ENCODE data around the gene INTS11. TPM values are rescaled to one million over a fixed set of nuclear protein-coding genes. Genes with fewer than 3 reads are reported as not detected.

INTS11 gene
- total and polyA plus RNA-seq, 9 of the 15 experiments (the other 6 are each of a cell fraction or from before 2014, with no cell fraction given): 3.6 to 183 (median 110) TPM

- TF ChIP-seq, protein P1, sequence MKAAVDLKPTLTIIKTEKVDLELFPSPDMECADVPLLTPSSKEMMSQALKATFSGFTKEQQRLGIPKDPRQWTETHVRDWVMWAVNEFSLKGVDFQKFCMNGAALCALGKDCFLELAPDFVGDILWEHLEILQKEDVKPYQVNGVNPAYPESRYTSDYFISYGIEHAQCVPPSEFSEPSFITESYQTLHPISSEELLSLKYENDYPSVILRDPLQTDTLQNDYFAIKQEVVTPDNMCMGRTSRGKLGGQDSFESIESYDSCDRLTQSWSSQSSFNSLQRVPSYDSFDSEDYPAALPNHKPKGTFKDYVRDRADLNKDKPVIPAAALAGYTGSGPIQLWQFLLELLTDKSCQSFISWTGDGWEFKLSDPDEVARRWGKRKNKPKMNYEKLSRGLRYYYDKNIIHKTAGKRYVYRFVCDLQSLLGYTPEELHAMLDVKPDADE (conservative IDR thresholded peaks at IDR 0.05; ENCODE audit: control insufficient read depth, low read depth, low read length): peak; percentile 9; the same call in 1 of the 2 replicates
- TF ChIP-seq, protein P2, sequence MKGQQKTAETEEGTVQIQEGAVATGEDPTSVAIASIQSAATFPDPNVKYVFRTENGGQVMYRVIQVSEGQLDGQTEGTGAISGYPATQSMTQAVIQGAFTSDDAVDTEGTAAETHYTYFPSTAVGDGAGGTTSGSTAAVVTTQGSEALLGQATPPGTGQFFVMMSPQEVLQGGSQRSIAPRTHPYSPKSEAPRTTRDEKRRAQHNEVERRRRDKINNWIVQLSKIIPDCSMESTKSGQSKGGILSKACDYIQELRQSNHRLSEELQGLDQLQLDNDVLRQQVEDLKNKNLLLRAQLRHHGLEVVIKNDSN (CRISPR knock-in tag; IDR thresholded peaks at IDR 0.05): 0 out of 2 replicates have a peak, but pooled peaks have one; percentile 23
- TF ChIP-seq SFPQ (IDR thresholded peaks at IDR 0.05; ENCODE audit: low read depth, low read length) (no peak), ZNF76 (CRISPR knock-in tag; IDR thresholded peaks at IDR 0.05; ENCODE audit: borderline replicate concordance) (no peak; the same call in 1 of the 2 replicates), ZNF583 (CRISPR knock-in tag; IDR thresholded peaks at IDR 0.05) (0 out of 2 replicates have a peak, but pooled peaks have one; percentile 36), PHF20 (IDR thresholded peaks at IDR 0.05; ENCODE audit: partially characterized antibody) (peak; percentile 26), HDAC1 (IDR thresholded peaks at IDR 0.05) (peak in 1 of 2 experiments; percentile 9; a peak in 2 of 4 replicates), ZNF445 (CRISPR knock-in tag; IDR thresholded peaks at IDR 0.05; ENCODE audit: low read depth) (no peak), HMGN3 (IDR thresholded peaks at IDR 0.05; ENCODE audit: borderline replicate concordance, extremely low read depth, insufficient read length, low read depth, low read length) (peak; percentile 39), ZC3H4 (CRISPR knock-in tag; IDR thresholded peaks at IDR 0.05; ENCODE audit: borderline replicate concordance) (peak; percentile 43; the same call in 1 of the 2 replicates), EGR1 (conservative IDR thresholded peaks at IDR 0.05) (peak; percentile 77), USF2 (CRISPR knock-in tag; IDR thresholded peaks at IDR 0.05) (0 out of 2 replicates have a peak, but pooled peaks have one; percentile 14), ERF (CRISPR knock-in tag; IDR thresholded peaks at IDR 0.05) (0 out of 2 replicates have a peak, but pooled peaks have one; percentile 18), ZNF232 (CRISPR knock-in tag; IDR thresholded peaks at IDR 0.05) (peak; percentile 19; the same call in 1 of the 2 replicates), RBBP5 (IDR thresholded peaks at IDR 0.05; ENCODE audit: borderline replicate concordance, insufficient read depth, low read length, poor library complexity, severe bottlenecking) (peak; percentile 29)
- TF ChIP-seq, protein P3, sequence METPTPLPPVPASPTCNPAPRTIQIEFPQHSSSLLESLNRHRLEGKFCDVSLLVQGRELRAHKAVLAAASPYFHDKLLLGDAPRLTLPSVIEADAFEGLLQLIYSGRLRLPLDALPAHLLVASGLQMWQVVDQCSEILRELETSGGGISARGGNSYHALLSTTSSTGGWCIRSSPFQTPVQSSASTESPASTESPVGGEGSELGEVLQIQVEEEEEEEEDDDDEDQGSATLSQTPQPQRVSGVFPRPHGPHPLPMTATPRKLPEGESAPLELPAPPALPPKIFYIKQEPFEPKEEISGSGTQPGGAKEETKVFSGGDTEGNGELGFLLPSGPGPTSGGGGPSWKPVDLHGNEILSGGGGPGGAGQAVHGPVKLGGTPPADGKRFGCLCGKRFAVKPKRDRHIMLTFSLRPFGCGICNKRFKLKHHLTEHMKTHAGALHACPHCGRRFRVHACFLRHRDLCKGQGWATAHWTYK (CRISPR knock-in tag; IDR thresholded peaks at IDR 0.05): peak; percentile 65; the same call in 1 of the 2 replicates
- TF ChIP-seq, protein P4, sequence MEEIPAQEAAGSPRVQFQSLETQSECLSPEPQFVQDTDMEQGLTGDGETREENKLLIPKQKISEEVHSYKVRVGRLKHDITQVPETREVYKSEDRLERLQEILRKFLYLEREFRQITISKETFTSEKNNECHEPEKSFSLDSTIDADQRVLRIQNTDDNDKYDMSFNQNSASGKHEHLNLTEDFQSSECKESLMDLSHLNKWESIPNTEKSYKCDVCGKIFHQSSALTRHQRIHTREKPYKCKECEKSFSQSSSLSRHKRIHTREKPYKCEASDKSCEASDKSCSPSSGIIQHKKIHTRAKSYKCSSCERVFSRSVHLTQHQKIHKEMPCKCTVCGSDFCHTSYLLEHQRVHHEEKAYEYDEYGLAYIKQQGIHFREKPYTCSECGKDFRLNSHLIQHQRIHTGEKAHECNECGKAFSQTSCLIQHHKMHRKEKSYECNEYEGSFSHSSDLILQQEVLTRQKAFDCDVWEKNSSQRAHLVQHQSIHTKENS (CRISPR knock-in tag; IDR thresholded peaks at IDR 0.05): no peak
- TF ChIP-seq, protein P5, sequence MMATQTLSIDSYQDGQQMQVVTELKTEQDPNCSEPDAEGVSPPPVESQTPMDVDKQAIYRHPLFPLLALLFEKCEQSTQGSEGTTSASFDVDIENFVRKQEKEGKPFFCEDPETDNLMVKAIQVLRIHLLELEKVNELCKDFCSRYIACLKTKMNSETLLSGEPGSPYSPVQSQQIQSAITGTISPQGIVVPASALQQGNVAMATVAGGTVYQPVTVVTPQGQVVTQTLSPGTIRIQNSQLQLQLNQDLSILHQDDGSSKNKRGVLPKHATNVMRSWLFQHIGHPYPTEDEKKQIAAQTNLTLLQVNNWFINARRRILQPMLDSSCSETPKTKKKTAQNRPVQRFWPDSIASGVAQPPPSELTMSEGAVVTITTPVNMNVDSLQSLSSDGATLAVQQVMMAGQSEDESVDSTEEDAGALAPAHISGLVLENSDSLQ (IDR thresholded peaks at IDR 0.05): no peak
Observed at GRCh38 chr1:1308756-1309250, 15.7 kb downstream of the INTS11 start (continued).

All from K562 (cell line).